H9 (cell line): ENCODE measurements around the gene TP53BP2. TPM values are rescaled to one million over a fixed set of nuclear protein-coding genes. Genes with fewer than 3 reads are reported as not detected.

Source experiments
- DNase-seq: peaks from one replicate; pipeline ENCODE4 v3.0.0-alpha.2; 2017
- H2AFZ ChIP-seq: one replicate; pipeline ENCODE4 v1.6.1; 2013; ENCODE audit warnings: mild to moderate bottlenecking, low read length, control low read depth, moderate library complexity
- H2AK5ac ChIP-seq: 2 replicates; pipeline ENCODE4 v1.6.1; 2013; ENCODE audit warnings: low read length, control low read depth, mixed read lengths; ENCODE audit not compliant: insufficient read length
- H2BK120ac ChIP-seq: one replicate; pipeline ENCODE4 v1.6.1; 2013; ENCODE audit warnings: low read depth, mild to moderate bottlenecking, low read length, control low read depth, inconsistent platforms; ENCODE audit not compliant: poor library complexity, severe bottlenecking
- H2BK12ac ChIP-seq: 2 replicates; pipeline ENCODE4 v1.6.1; 2013; ENCODE audit warnings: low read length, control low read depth, mixed read lengths, low read depth; ENCODE audit not compliant: insufficient read length
- H2BK15ac ChIP-seq: 2 replicates; pipeline ENCODE4 v1.6.1; 2013; ENCODE audit warnings: low read depth, low read length, control low read depth
- H2BK20ac ChIP-seq: one replicate; pipeline ENCODE4 v1.6.1; 2013; ENCODE audit warnings: low read depth, mild to moderate bottlenecking, low read length, control low read depth, inconsistent platforms; ENCODE audit not compliant: poor library complexity, severe bottlenecking
- H2BK5ac ChIP-seq: 2 replicates; pipeline ENCODE4 v1.6.1; 2013; ENCODE audit warnings: low read length, control low read depth, mixed read lengths; ENCODE audit not compliant: insufficient read length
- H3K14ac ChIP-seq: 2 replicates; pipeline ENCODE4 v1.6.1; 2013; ENCODE audit warnings: low read length, control low read depth; ENCODE audit not compliant: insufficient read depth
- H3K18ac ChIP-seq: 2 replicates; pipeline ENCODE4 v1.6.1; 2013; ENCODE audit warnings: low read depth, mild to moderate bottlenecking, mixed read lengths, low read length, control low read depth; ENCODE audit not compliant: insufficient read length
- H3K23ac ChIP-seq: 2 replicates; pipeline ENCODE4 v1.6.1; 2013; ENCODE audit warnings: low read length, control low read depth, mixed read lengths, low read depth; ENCODE audit not compliant: insufficient read length
- H3K23me2 ChIP-seq: 2 replicates; pipeline ENCODE4 v1.6.1; 2013; ENCODE audit warnings: low read depth, mild to moderate bottlenecking, mixed read lengths, low read length, control low read depth; ENCODE audit not compliant: insufficient read length, poor library complexity, severe bottlenecking
- H3K27ac ChIP-seq: 2 replicates; pipeline ENCODE4 v1.5.1; 2013; ENCODE audit warnings: low read length, control low read depth, mixed read lengths, low read depth; ENCODE audit not compliant: insufficient read length
- H3K27me3 ChIP-seq: 2 replicates; pipeline ENCODE4 v1.6.1; 2013; ENCODE audit warnings: low read length, control low read depth, inconsistent platforms; ENCODE audit not compliant: insufficient read depth
- H3K4ac ChIP-seq: 2 replicates; pipeline ENCODE4 v1.6.1; 2013; ENCODE audit warnings: low read depth, mild to moderate bottlenecking, control low read depth, inconsistent platforms, low read length, moderate library complexity
- H3K4me1 ChIP-seq: 2 replicates; pipeline ENCODE4 v1.6.1; 2013; ENCODE audit warnings: low read length, control low read depth, inconsistent platforms; ENCODE audit not compliant: insufficient read depth
- H3K4me2 ChIP-seq: 2 replicates; pipeline ENCODE4 v1.6.1; 2013; ENCODE audit warnings: low read length, control low read depth, mixed read lengths; ENCODE audit not compliant: insufficient read length, insufficient read depth
- H3K56ac ChIP-seq: 2 replicates; pipeline ENCODE4 v1.6.1; 2013; ENCODE audit warnings: low read depth, mild to moderate bottlenecking, mixed read lengths, low read length, control low read depth; ENCODE audit not compliant: insufficient read length
- H3K79me1 ChIP-seq: 2 replicates; pipeline ENCODE4 v1.6.1; 2013; ENCODE audit warnings: low read depth, mild to moderate bottlenecking, moderate library complexity, low read length, control low read depth, inconsistent platforms; ENCODE audit not compliant: insufficient read depth, poor library complexity, severe bottlenecking
- H3K79me2 ChIP-seq: 2 replicates; pipeline ENCODE4 v1.6.1; 2013; ENCODE audit warnings: low read length, control low read depth, inconsistent platforms; ENCODE audit not compliant: insufficient read depth
- H3K9ac ChIP-seq: 2 replicates; pipeline ENCODE4 v1.6.1; 2013; ENCODE audit warnings: low read length, control low read depth, mixed read lengths; ENCODE audit not compliant: insufficient read length; ENCODE audit errors: extremely low read depth
- H3K9me3 ChIP-seq: one replicate; pipeline ENCODE4 v1.6.1; 2013; ENCODE audit warnings: low read depth, low read length, inconsistent platforms; ENCODE audit not compliant: control insufficient read depth
- H3T11ph ChIP-seq: one replicate; pipeline ENCODE4 v1.6.1; 2013; ENCODE audit warnings: mild to moderate bottlenecking, low read length, control low read depth, inconsistent platforms
- H4K20me1 ChIP-seq: one replicate; pipeline ENCODE4 v1.6.1; 2013; ENCODE audit not compliant: control insufficient read depth, insufficient read length, insufficient read depth
- H4K5ac ChIP-seq: 2 replicates; pipeline ENCODE4 v1.6.1; 2013; ENCODE audit warnings: low read depth, mild to moderate bottlenecking, mixed read lengths, low read length, control low read depth; ENCODE audit not compliant: insufficient read length
- H4K8ac ChIP-seq: replicated peaks from 2 replicates; pipeline ENCODE4 v1.6.1; 2013; ENCODE audit warnings: low read length, control low read depth, mixed read lengths, low read depth; ENCODE audit not compliant: insufficient read length
- H4K91ac ChIP-seq: 2 replicates; pipeline ENCODE4 v1.6.1; 2013; ENCODE audit warnings: low read depth, mild to moderate bottlenecking, moderate library complexity, mixed read lengths, low read length, control low read depth; ENCODE audit not compliant: insufficient read length
- H3K27ac Mint-ChIP-seq, 3 experiments: 2 replicates in 2 of 3; 3 replicates in 1 of 3; pipeline ENCODE4 v1.8.0; 2020 to 2021; ENCODE audit warnings: mixed read lengths in 3 of 3, mild to moderate bottlenecking in 1 of 3, moderate library complexity in 1 of 3
- H3K27me3 Mint-ChIP-seq: 2 replicates; pipeline ENCODE4 v1.8.0; 2021; ENCODE audit warnings: low read depth, mild to moderate bottlenecking, moderate library complexity, mixed read lengths
- H3K36me3 Mint-ChIP-seq, 3 experiments: 2 replicates in 2 of 3; 3 replicates in 1 of 3; pipeline ENCODE4 v1.8.0; 2020 to 2021; ENCODE audit warnings: low read depth in 3 of 3, mixed read lengths in 3 of 3; ENCODE audit not compliant: insufficient read depth in 1 of 3
- H3K4me1 Mint-ChIP-seq, 2 experiments: 2 replicates each; pipeline ENCODE4 v1.8.0; 2020; ENCODE audit warnings: mixed read lengths in 2 of 2
- H3K4me3 Mint-ChIP-seq, 2 experiments: 2 replicates in 1 of 2; 3 replicates in 1 of 2; pipeline ENCODE4 v1.8.0; 2020 to 2021; ENCODE audit warnings: mild to moderate bottlenecking in 2 of 2, mixed read lengths in 2 of 2, moderate library complexity in 1 of 2
- H3K9me3 Mint-ChIP-seq, 2 experiments: 2 replicates in 1 of 2; 3 replicates in 1 of 2; pipeline ENCODE4 v1.8.0; 2020; ENCODE audit warnings: mild to moderate bottlenecking in 2 of 2, mixed read lengths in 2 of 2, moderate library complexity in 1 of 2
- CTCF ChIP-seq: fragments of 200-600 bp; sonication (generic); conservative IDR thresholded peaks from 3 replicates; pipeline ENCODE4 v1.8.0; 2021; ENCODE audit warnings: antibody characterized with exemption, mild to moderate bottlenecking
- WGBS: extraction: QIAGEN DNeasy Blood & Tissue Kit; methylation state at CpG from one replicate; pipeline ENCODE4 v1.1.7; 2013; ENCODE audit warnings: missing lambda C conversion rate, low lambda C conversion rate, mixed read lengths; ENCODE audit not compliant: insufficient read length; ENCODE audit errors: extremely low coverage; 5-methylcytosine and 5-hydroxymethylcytosine counted together
- total RNA-seq: library from RNA; stranded (reverse); gene quantifications from 2 replicates; pipeline ENCODE4 v1.2.1, GENCODE V29; 2021

Gene TP53BP2
- total RNA-seq, 1 experiment from 2014 or later: 49.7 TPM

- no peaks in the 10 kb centered on the region; a peak in 1 of 7 replicates for H3K36me3 Mint-ChIP-seq
- no peak overlapping the region for H3K4me3 Mint-ChIP-seq
- no peak overlapping the region for H3K56ac ChIP-seq
- no peak overlapping the region for H4K5ac ChIP-seq
- H3K79me2 ChIP-seq: peaks cover 2% of the 10 kb centered on the region; the same call in 1 of the 2 replicates
- H3K4ac ChIP-seq: no peak overlapping the region
- no peak overlapping the region for H4K8ac ChIP-seq
- H3K79me1 ChIP-seq: no peaks in the 10 kb centered on the region
- peaks cover 3% of the 10 kb centered on the region; the same call in 1 of the 2 replicates for H3K27me3 Mint-ChIP-seq
- peaks cover 7 to 8% of the 10 kb centered on the region in 2 experiments for H3K4me1 Mint-ChIP-seq
- no peak overlapping the region for H3K9ac ChIP-seq
- no peak overlapping the region for H3K23ac ChIP-seq
- H2AK5ac ChIP-seq: no peak overlapping the region
- DNase-seq: no peak
- H3K4me1 ChIP-seq: no peaks in the 10 kb centered on the region
- H3K9me3 Mint-ChIP-seq: no peaks in the 10 kb centered on the region; a peak in 1 of 5 replicates
- no peak overlapping the region for H3K18ac ChIP-seq
- H4K20me1 ChIP-seq: no peaks in the 10 kb centered on the region
- no peaks in the 10 kb centered on the region for H3K9me3 ChIP-seq
- no peak overlapping the region for H3K4me2 ChIP-seq
- H2BK5ac ChIP-seq: no peak overlapping the region
- H2BK15ac ChIP-seq: no peak overlapping the region
- WGBS: no CpG with 5 or more reads among the region's 6 CpGs
- no peak overlapping the region for H3T11ph ChIP-seq
- no peaks in the 10 kb centered on the region for H3K27me3 ChIP-seq
- H3K27ac Mint-ChIP-seq: no peak overlapping the region
- H3K27ac ChIP-seq: no peak overlapping the region
- TF ChIP-seq CTCF: no peak
- H2BK20ac ChIP-seq: no peak overlapping the region
- H2BK12ac ChIP-seq: no peak overlapping the region
- H2BK120ac ChIP-seq: no peak overlapping the region
- no peak overlapping the region for H2AFZ ChIP-seq
- no peak overlapping the region for H4K91ac ChIP-seq
- peaks cover 8% of the 10 kb centered on the region for H3K23me2 ChIP-seq
- no peak overlapping the region for H3K14ac ChIP-seq
These were observed 3.9 kb upstream of the TP53BP2 start for GRCh38 chr1:223849352-223850254.
